Vagina (tissue), 2 donors: ENCODE results near the gene OPHN1. TPM values are rescaled to one million over a fixed set of nuclear protein-coding genes. Genes with fewer than 3 reads are reported as not detected.
"Not testable (repeated sequence)": the region's sequence is repeated elsewhere in the genome, so short reads cannot be mapped to it uniquely, and the experiment has no call there.

ENCODE experiments used
- DNase-seq, 2 donors: peaks; one replicate each; pipeline ENCODE4 v3.0.0-alpha.2; 2017; ENCODE audit errors: extremely low spot score in 2 of 2
- H3K27ac ChIP-seq: fragments of 200-600 bp; sonication (generic); one replicate; pipeline ENCODE4 v1.5.1; 2019
- H3K27me3 ChIP-seq: fragments of 200-600 bp; sonication (generic); one replicate; pipeline ENCODE4 v1.5.1; 2019
- H3K36me3 ChIP-seq, 2 donors: fragments of 200-600 bp; sonication (generic); one replicate each; pipeline ENCODE4 v1.5.1; 2017 to 2019
- H3K4me1 ChIP-seq: fragments of 200-600 bp; sonication (generic); one replicate; pipeline ENCODE4 v1.5.1; 2019
- H3K4me3 ChIP-seq, 2 donors: fragments of 200-600 bp; sonication (generic); 1 replicate in 1 of 2; 2 replicates in 1 of 2; pipeline ENCODE4 v1.5.1; 2016 to 2019
- H3K9me3 ChIP-seq: fragments of 200-600 bp; sonication (generic); one replicate; pipeline ENCODE4 v1.5.1; 2019
- POLR2A ChIP-seq, 2 donors: fragments of 450-650 bp; IDR thresholded peaks; one replicate each; pipeline ENCODE4 v1.6.1; 2017; ENCODE audit warnings: antibody characterized with exemption in 2 of 2, mild to moderate bottlenecking in 2 of 2, moderate library complexity in 2 of 2
- POLR2AphosphoS5 ChIP-seq, 2 donors: sonication (generic); formaldehyde crosslinking; IDR thresholded peaks; one replicate each; pipeline ENCODE4 v1.9.0; 2017; ENCODE audit warnings: antibody characterized with exemption in 2 of 2, mild to moderate bottlenecking in 2 of 2, low read depth in 1 of 2; ENCODE audit not compliant: insufficient read depth in 1 of 2
- intact Hi-C: fragments of 100-400 bp; cut with DNase I; formaldehyde crosslinking; loops from one replicate; pipeline ENCODE4 v1.15.1; 2023
- total RNA-seq: library from RNA; depleted of rRNA; stranded (reverse); fragments of >200 nt; gene quantifications from one replicate; pipeline ENCODE4 v1.2.3, GENCODE V29; 2016
- TF ChIP-seq, protein P1 (sequence below), 3 experiments: fragments of 450-650 bp in 2 of 3; fragments of 200-600 bp in 1 of 3; sonication (generic) in 1 of 3; IDR thresholded peaks; one replicate each; pipeline ENCODE4 v1.5.1; 2017 to 2019; ENCODE audit warnings: antibody characterized with exemption in 3 of 3, mild to moderate bottlenecking in 2 of 3, moderate library complexity in 2 of 3

Gene OPHN1
- total RNA-seq, 1 donor from 2014 or later, result 11.5 TPM

DNA sequence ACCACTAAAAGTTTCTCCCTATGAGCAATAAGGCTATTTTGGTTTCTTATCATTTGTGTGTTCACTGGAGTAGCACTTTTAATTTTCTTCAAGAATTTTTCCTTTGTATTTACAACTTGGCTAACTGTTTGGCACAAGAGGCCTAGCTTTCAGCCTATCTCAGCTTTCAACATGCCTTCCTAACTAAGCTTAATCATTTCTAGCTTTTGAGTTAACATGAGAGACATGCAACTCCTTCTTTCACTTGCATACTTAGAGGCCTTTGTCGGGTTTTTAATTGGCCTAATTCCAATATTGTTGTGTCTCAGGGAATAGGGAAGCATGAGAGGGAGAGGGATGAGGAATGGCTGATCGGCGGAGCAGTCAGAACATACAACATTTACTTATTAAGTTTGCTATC is 349.8 kb downstream of the OPHN1 start:
- H3K4me3 ChIP-seq, result no peak overlapping the region
- no peaks in the 10 kb centered on the region for H3K9me3 ChIP-seq
- no peaks in the 10 kb centered on the region for H3K4me1 ChIP-seq
- no peaks in the 10 kb centered on the region for H3K27me3 ChIP-seq
- no peaks in the 10 kb centered on the region for H3K36me3 ChIP-seq
- intact Hi-C loops, result no loop called here
- TF ChIP-seq, protein P1, sequence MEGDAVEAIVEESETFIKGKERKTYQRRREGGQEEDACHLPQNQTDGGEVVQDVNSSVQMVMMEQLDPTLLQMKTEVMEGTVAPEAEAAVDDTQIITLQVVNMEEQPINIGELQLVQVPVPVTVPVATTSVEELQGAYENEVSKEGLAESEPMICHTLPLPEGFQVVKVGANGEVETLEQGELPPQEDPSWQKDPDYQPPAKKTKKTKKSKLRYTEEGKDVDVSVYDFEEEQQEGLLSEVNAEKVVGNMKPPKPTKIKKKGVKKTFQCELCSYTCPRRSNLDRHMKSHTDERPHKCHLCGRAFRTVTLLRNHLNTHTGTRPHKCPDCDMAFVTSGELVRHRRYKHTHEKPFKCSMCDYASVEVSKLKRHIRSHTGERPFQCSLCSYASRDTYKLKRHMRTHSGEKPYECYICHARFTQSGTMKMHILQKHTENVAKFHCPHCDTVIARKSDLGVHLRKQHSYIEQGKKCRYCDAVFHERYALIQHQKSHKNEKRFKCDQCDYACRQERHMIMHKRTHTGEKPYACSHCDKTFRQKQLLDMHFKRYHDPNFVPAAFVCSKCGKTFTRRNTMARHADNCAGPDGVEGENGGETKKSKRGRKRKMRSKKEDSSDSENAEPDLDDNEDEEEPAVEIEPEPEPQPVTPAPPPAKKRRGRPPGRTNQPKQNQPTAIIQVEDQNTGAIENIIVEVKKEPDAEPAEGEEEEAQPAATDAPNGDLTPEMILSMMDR (IDR thresholded peaks at IDR 0.05), result no peak
- TF ChIP-seq POLR2AphosphoS5 (IDR thresholded peaks at IDR 0.05; ENCODE audit: insufficient read depth in 1 of 2, low read depth in 1 of 2) (no peak), POLR2A (IDR thresholded peaks at IDR 0.05) (no peak)
- H3K27ac ChIP-seq, result no peak overlapping the region
- no peak for DNase-seq

DNA sequence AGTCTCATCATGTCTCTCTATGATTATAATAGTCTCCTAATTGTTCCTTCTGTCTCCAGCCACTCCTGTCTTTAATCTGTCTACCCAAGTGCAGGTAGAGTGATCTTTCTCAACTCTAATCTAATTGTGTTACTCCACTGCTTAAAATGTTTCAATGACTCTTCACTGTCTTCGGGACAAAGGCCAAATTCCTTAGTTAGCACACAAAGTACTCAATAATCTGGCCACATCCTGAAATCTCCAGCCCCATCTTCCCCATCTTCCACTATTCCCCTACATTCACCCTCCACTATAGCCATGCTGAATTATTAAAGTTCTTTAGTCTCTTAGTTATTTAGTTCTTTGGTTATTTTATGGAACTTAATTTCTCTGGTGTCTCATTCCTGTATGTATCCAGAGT is 353.3 kb downstream of the OPHN1 start:
- Histone ChIP-seq H3K9me3 (no peaks in the 10 kb centered on the region), H3K27me3 (no peaks in the 10 kb centered on the region), H3K4me1 (no peaks in the 10 kb centered on the region), H3K27ac (no peak overlapping the region), H3K36me3 (no peaks in the 10 kb centered on the region), H3K4me3 (no peak overlapping the region)
- intact Hi-C loops, result no loop called here
- no peak for DNase-seq
- TF ChIP-seq, protein P1 (IDR thresholded peaks at IDR 0.05), result no peak
- TF ChIP-seq POLR2AphosphoS5 (IDR thresholded peaks at IDR 0.05; ENCODE audit: insufficient read depth in 1 of 2, low read depth in 1 of 2) (no peak), POLR2A (IDR thresholded peaks at IDR 0.05) (no peak)

DNA sequence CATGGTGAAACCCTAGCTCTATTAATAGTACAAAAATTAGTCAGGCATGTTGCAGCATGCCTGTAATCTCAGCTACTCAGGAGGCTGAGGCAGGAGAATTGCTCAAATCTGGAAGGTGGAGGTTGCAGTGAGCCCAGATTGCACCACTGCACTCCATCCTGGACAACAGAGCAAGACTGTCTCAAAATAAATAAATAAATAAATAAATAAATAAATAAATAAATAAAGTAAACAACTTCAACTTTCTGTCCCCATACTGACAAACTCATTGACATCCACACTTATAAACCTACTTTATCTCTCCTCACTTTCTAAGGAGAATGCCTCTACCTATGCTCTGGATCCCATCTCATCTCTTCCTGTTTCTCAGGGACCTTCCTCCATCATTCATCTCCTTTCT is 354.5 kb downstream of the OPHN1 start:
- H3K4me1 ChIP-seq, DNase-seq, H3K27me3 ChIP-seq, H3K27ac ChIP-seq, H3K9me3 ChIP-seq, H3K4me3 ChIP-seq, H3K36me3 ChIP-seq, intact Hi-C loops: not testable (repeated sequence)

DNA sequence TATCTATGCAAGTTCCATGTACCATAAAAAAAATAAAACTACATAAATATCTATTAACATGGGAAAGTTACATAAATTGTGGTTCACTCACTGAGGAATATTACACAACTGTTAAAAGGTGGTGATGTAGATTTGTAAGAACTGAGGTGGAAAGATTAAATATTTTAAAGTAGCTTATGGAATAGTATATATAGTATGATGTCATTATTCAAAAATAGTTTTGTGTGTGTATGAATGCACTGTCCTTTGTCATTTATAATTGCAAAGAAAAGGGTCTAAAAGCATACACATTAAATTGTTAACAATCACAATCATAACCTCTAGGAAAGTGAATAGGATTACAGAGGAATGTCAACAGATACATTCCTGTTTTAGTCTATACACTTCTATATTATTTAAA is 355.9 kb downstream of the OPHN1 start:
- Histone ChIP-seq H3K36me3 (no peaks in the 10 kb centered on the region), H3K4me3 (no peak overlapping the region), H3K27ac (no peak overlapping the region), H3K9me3 (no peaks in the 10 kb centered on the region), H3K4me1 (no peaks in the 10 kb centered on the region), H3K27me3 (no peaks in the 10 kb centered on the region)
- no peak for TF ChIP-seq POLR2AphosphoS5 (IDR thresholded peaks at IDR 0.05; ENCODE audit: insufficient read depth in 1 of 2, low read depth in 1 of 2)
- TF ChIP-seq POLR2A (IDR thresholded peaks at IDR 0.05), result no peak
- TF ChIP-seq, protein P1 (IDR thresholded peaks at IDR 0.05), result no peak
- no peak for DNase-seq
- intact Hi-C loops, result no loop called here

DNA sequence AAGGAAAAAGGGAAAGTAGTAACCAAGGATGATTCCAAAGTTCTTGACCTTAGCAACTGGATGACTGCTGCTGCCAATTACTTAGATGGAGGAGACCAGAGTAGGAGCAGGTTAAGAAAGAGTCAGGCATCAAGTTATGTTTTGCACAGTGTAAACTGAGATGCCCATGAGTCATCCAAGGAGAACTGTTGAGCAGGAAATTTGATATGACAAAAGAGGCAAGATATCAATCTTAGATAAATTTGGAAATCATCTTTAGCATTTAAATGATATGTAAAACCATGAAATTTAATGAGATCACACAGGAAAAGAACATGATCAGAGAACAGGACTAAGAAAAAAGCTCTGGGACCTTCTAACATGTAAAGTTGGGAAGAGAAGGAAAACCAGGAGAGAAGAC is 361.3 kb downstream of the OPHN1 start:
- H3K27me3 ChIP-seq, result no peaks in the 10 kb centered on the region
- no peak for DNase-seq
- no peaks in the 10 kb centered on the region for H3K4me1 ChIP-seq
- no peak overlapping the region for H3K27ac ChIP-seq
- no peaks in the 10 kb centered on the region for H3K9me3 ChIP-seq
- intact Hi-C loops, result no loop called here
- TF ChIP-seq POLR2AphosphoS5 (IDR thresholded peaks at IDR 0.05; ENCODE audit: insufficient read depth in 1 of 2, low read depth in 1 of 2) (no peak), POLR2A (IDR thresholded peaks at IDR 0.05) (no peak)
- TF ChIP-seq, protein P1 (IDR thresholded peaks at IDR 0.05), result no peak
- no peaks in the 10 kb centered on the region for H3K36me3 ChIP-seq
- H3K4me3 ChIP-seq, result no peak overlapping the region

DNA sequence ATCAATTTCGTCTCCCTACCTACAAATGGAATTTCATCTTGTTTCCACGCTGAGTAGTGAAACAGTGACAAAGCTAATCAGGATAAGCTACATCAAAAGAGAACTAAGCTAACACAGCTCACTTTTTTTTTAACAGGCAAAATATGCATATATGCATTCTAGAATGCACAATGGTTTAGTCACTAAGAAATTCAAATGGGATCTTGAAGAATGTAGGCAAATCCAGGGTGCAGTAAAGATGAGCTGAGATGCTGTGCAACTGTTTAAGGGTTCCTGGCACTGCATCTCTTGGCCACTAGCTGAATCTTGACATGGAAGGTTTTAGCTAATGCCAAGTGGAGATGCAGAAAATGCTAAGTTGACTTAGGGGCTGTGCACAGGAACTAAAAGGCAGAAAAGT is 363.2 kb downstream of the OPHN1 start:
- intact Hi-C loops, H3K4me3 ChIP-seq, H3K27ac ChIP-seq, DNase-seq, H3K9me3 ChIP-seq, H3K4me1 ChIP-seq, H3K27me3 ChIP-seq, H3K36me3 ChIP-seq: not testable (repeated sequence)
